Sigmoid colon (tissue), 7 donors: Measurements from ENCODE around the gene HOXA2. TPM values are rescaled to one million over a fixed set of nuclear protein-coding genes. Genes with fewer than 3 reads are reported as not detected.

Experiments used
- DNase-seq: peaks from one replicate; pipeline ENCODE4 v3.0.0-alpha.2; 2019
- H3K27ac ChIP-seq, 4 donors: fragments of 200-600 bp; sonication (generic); one replicate each; pipeline ENCODE4 v1.5.1; 2016 to 2019; ENCODE audit warnings: mild to moderate bottlenecking in 1 of 4
- H3K27me3 ChIP-seq, 3 donors: fragments of 200-600 bp; sonication (generic); one replicate each; pipeline ENCODE4 v1.5.1; 2019; ENCODE audit warnings: mild to moderate bottlenecking in 1 of 3
- H3K36me3 ChIP-seq, 4 donors: fragments of 200-600 bp; sonication (generic); one replicate each; pipeline ENCODE4 v1.5.1; 2016 to 2019
- H3K4me1 ChIP-seq, 4 donors: fragments of 200-600 bp; sonication (generic); one replicate each; pipeline ENCODE4 v1.5.1; 2017 to 2019
- H3K4me3 ChIP-seq, 4 donors: fragments of 200-600 bp; sonication (generic); one replicate each; pipeline ENCODE4 v1.5.1; 2017 to 2019; ENCODE audit warnings: mild to moderate bottlenecking in 2 of 4, moderate library complexity in 1 of 4
- H3K9me3 ChIP-seq, 4 donors: fragments of 200-600 bp in 3 of 4; sonication (generic) in 3 of 4; one replicate each; pipeline versions ENCODE4 v1.5.1 to v1.6.1; 2013 to 2019
- CTCF ChIP-seq, 4 experiments: fragments of 450-650 bp in 3 of 4; fragments of 200-600 bp in 1 of 4; IDR thresholded peaks; one replicate each; pipeline ENCODE4 v1.5.1; 2016 to 2019; ENCODE audit warnings: antibody characterized with exemption in 4 of 4, mild to moderate bottlenecking in 3 of 4, moderate library complexity in 2 of 4
- EP300 ChIP-seq, 4 donors: sonication (generic); formaldehyde crosslinking; IDR thresholded peaks; one replicate each; pipeline ENCODE4 v1.6.1; 2017; ENCODE audit warnings: antibody characterized with exemption in 4 of 4
- POLR2A ChIP-seq, 2 donors: fragments of 450-650 bp; IDR thresholded peaks; one replicate each; pipeline ENCODE4 v1.6.1; 2016; ENCODE audit warnings: antibody characterized with exemption in 2 of 2, mild to moderate bottlenecking in 2 of 2, moderate library complexity in 2 of 2
- POLR2AphosphoS5 ChIP-seq, 4 donors: sonication (generic); formaldehyde crosslinking; IDR thresholded peaks; one replicate each; pipeline ENCODE4 v1.6.1; 2017; ENCODE audit warnings: antibody characterized with exemption in 4 of 4
- WGBS, 2 donors: extraction: QIAGEN DNeasy Blood & Tissue Kit; methylation state at CpG; one replicate each; pipeline ENCODE4 v1.1.7; 2013; 5-methylcytosine and 5-hydroxymethylcytosine counted together
- intact Hi-C: fragments of 100-400 bp; cut with DNase I; formaldehyde crosslinking; loops from one replicate; pipeline ENCODE4 v1.15.1; 2023
- polyA plus RNA-seq, 3 donors: library from polyadenylated mRNA; stranded (reverse); fragments of 200-250 nt; gene quantifications; one replicate each; pipeline ENCODE4 v1.2.3, GENCODE V29; 2013
- total RNA-seq, 4 donors: library from RNA; depleted of rRNA; stranded (reverse); fragments of >200 nt; gene quantifications; one replicate each; pipeline ENCODE4 v1.1.0, GENCODE V29; 2016
- donor health status: healthy with polysubstance abuse.
- donor health status: Bipolar disorder and iron deficiency.
- donor health status: healthy.

The HOXA2 gene
- total and polyA plus RNA-seq, 7 donors: 0.60 to 4.3 (median 1.9) TPM

- no peaks in the 10 kb centered on the region for H3K27me3 ChIP-seq
- H3K36me3 ChIP-seq: no peaks in the 10 kb centered on the region
- WGBS, 2 donors: 11 to 45% methylated on average over 6 of the region's 6 CpGs
- H3K4me1 ChIP-seq: peaks cover 0 to 91% (median 80%) of the 10 kb centered on the region in 4 donors
- TF ChIP-seq CTCF (IDR thresholded peaks at IDR 0.05): no peak
- TF ChIP-seq POLR2A (IDR thresholded peaks at IDR 0.05): no peak
- TF ChIP-seq POLR2AphosphoS5 (IDR thresholded peaks at IDR 0.05): no peak
- TF ChIP-seq EP300 (IDR thresholded peaks at IDR 0.05): no peak
- no peak for DNase-seq
- H3K9me3 ChIP-seq: no peaks in the 10 kb centered on the region
- peak overlapping the region; percentile 41 to 60 (median 48) for H3K4me3 ChIP-seq
- intact Hi-C loops: no loop called here
- H3K27ac ChIP-seq: peak overlapping the region; percentile 93 to 99 (median 94)
These were observed 12.4 kb upstream of the HOXA2 start for GRCh38 chr7:27114881-27115220.

GRCh38 chr7:27113991-27114769, 11.7 kb upstream of the HOXA2 start:
- Histone ChIP-seq H3K36me3 (no peaks in the 10 kb centered on the region), H3K4me1 (peaks cover 0 to 91% (median 84%) of the 10 kb centered on the region in 4 donors), H3K27ac (peak overlapping the region; percentile 93 to 99 (median 94)), H3K9me3 (no peaks in the 10 kb centered on the region), H3K4me3 (peak overlapping the region; percentile 55 to 70 (median 66)), H3K27me3 (no peaks in the 10 kb centered on the region)
- intact Hi-C loops: no loop called here
- 11 to 48% methylated on average over 26 of the region's 26 CpGs for WGBS, 2 donors
- peak; percentile 89 for DNase-seq
- peak in 2 of 4 donors; percentile 27 to 54 for TF ChIP-seq POLR2AphosphoS5 (IDR thresholded peaks at IDR 0.05)
- TF ChIP-seq POLR2A (IDR thresholded peaks at IDR 0.05): no peak
- TF ChIP-seq EP300 (IDR thresholded peaks at IDR 0.05): no peak
- no peak for TF ChIP-seq CTCF (IDR thresholded peaks at IDR 0.05)

- intact Hi-C loops: no loop called here
- peak; percentile 90 for DNase-seq
- Histone ChIP-seq H3K27ac (peak overlapping the region; percentile 93 to 99 (median 94)), H3K9me3 (no peaks in the 10 kb centered on the region), H3K4me3 (peak overlapping the region; percentile 55 to 70 (median 66)), H3K36me3 (no peaks in the 10 kb centered on the region), H3K4me1 (peaks cover 0 to 91% (median 82%) of the 10 kb centered on the region in 4 donors), H3K27me3 (no peaks in the 10 kb centered on the region)
- TF ChIP-seq POLR2A (IDR thresholded peaks at IDR 0.05) (peak; percentile 21 to 39), POLR2AphosphoS5 (IDR thresholded peaks at IDR 0.05) (peak; percentile 66 to 86 (median 81)), EP300 (IDR thresholded peaks at IDR 0.05) (peak in 3 of 4 donors; percentile 12 to 73 (median 66)), CTCF (IDR thresholded peaks at IDR 0.05) (no peak)
- WGBS, 2 donors: 8 to 44% methylated on average over 57 of the region's 57 CpGs
These were observed 10.8 kb upstream of the HOXA2 start for GRCh38 chr7:27112955-27113949.

- H3K27ac ChIP-seq: peak overlapping the region; percentile 93 to 99 (median 94)
- peak overlapping the region in 1 of 4 donors; percentile 70 for H3K4me3 ChIP-seq
- DNase-seq: no peak
- H3K36me3 ChIP-seq: no peaks in the 10 kb centered on the region
- intact Hi-C loops: no loop called here
- H3K4me1 ChIP-seq: peaks cover 0 to 83% (median 76%) of the 10 kb centered on the region in 4 donors
- no peaks in the 10 kb centered on the region for H3K27me3 ChIP-seq
- no peaks in the 10 kb centered on the region for H3K9me3 ChIP-seq
- TF ChIP-seq POLR2A (IDR thresholded peaks at IDR 0.05) (no peak), EP300 (IDR thresholded peaks at IDR 0.05) (no peak), CTCF (IDR thresholded peaks at IDR 0.05) (no peak), POLR2AphosphoS5 (IDR thresholded peaks at IDR 0.05) (no peak)
- WGBS, 2 donors: 23 to 56% methylated on average over 4 of the region's 4 CpGs
These were observed 9.9 kb upstream of the HOXA2 start for GRCh38 chr7:27112361-27112760.
